Upper lobe of left lung (tissue), 6 donors: ENCODE data around the gene CBX8. TPM values are rescaled to one million over a fixed set of nuclear protein-coding genes. Genes with fewer than 3 reads are reported as not detected.

Experiments
- ATAC-seq, 2 donors: fragments of 200-7000 bp; cut with Tn5 transposase; one replicate each; pipeline ENCODE4 v1.9.1; 2022; ENCODE audit warnings: mild to moderate bottlenecking in 2 of 2, moderate library complexity in 2 of 2; ENCODE audit not compliant: low FRiP score in 2 of 2
- DNase-seq, 2 donors: peaks; one replicate each; pipeline ENCODE4 v3.0.0-alpha.2; 2019 to 2020
- H3K27ac ChIP-seq, 4 donors: fragments of 200-600 bp; sonication (generic); one replicate each; pipeline ENCODE4 v1.5.1; 2016 to 2019
- H3K27me3 ChIP-seq, 4 donors: fragments of 200-600 bp; sonication (generic); one replicate each; pipeline ENCODE4 v1.5.1; 2017 to 2019
- H3K36me3 ChIP-seq, 4 donors: fragments of 200-600 bp; sonication (generic); one replicate each; pipeline ENCODE4 v1.5.1; 2016 to 2019
- H3K4me1 ChIP-seq, 4 donors: fragments of 200-600 bp; sonication (generic); one replicate each; pipeline ENCODE4 v1.5.1; 2018 to 2019
- H3K4me3 ChIP-seq, 4 donors: fragments of 200-600 bp; sonication (generic); one replicate each; pipeline ENCODE4 v1.5.1; 2017 to 2019; ENCODE audit warnings: mild to moderate bottlenecking in 2 of 4, moderate library complexity in 1 of 4
- H3K9me3 ChIP-seq, 4 donors: fragments of 200-600 bp; sonication (generic); one replicate each; pipeline ENCODE4 v1.5.1; 2018 to 2019
- CTCF ChIP-seq, 6 experiments: fragments of 450-650 bp in 4 of 6; fragments of 200-600 bp in 2 of 6; sonication (generic) in 2 of 6; IDR thresholded peaks; one replicate each; pipeline ENCODE4 v1.5.1; 2016 to 2019; ENCODE audit warnings: antibody characterized with exemption in 6 of 6
- EP300 ChIP-seq, 4 donors: sonication (generic); formaldehyde crosslinking; IDR thresholded peaks; one replicate each; pipeline ENCODE4 v1.5.1; 2017; ENCODE audit warnings: antibody characterized with exemption in 4 of 4, control low read depth in 2 of 4
- POLR2A ChIP-seq, 4 donors: fragments of 450-650 bp; IDR thresholded peaks; one replicate each; pipeline ENCODE4 v1.5.1; 2016 to 2017; ENCODE audit warnings: antibody characterized with exemption in 4 of 4, mild to moderate bottlenecking in 2 of 4
- POLR2AphosphoS5 ChIP-seq, 2 donors: sonication (generic); formaldehyde crosslinking; IDR thresholded peaks; one replicate each; pipeline ENCODE4 v1.5.1; 2017; ENCODE audit warnings: antibody characterized with exemption in 2 of 2
- WGBS, 2 donors: methylation state at CpG; one replicate each; pipeline ENCODE4 v1.1.5; 2017 to 2018; 5-methylcytosine and 5-hydroxymethylcytosine counted together
- total RNA-seq, 6 donors: library from RNA; depleted of rRNA in 4 of 6; stranded (reverse); fragments of >200 nt in 4 of 6; gene quantifications; one replicate each; pipeline versions ENCODE4 v1.1.0 to v1.2.1, GENCODE V29; 2016 to 2021
- donor health status: DM: no; HTN: no; CAD: no; lungs with moderate emphysema.
- donor health status: DM: no; HTN: yes; CAD: no; lungs with severe emphysema.

CBX8 gene
- total RNA-seq, 6 donors from 2014 or later, result 2.0 to 16.8 (median 8.8) TPM

GRCh38 chr17:79824893-79825579, 28.2 kb upstream of the CBX8 start:
- DNase-seq (no peak), ATAC-seq (no peak)
- Histone ChIP-seq H3K27me3 (no peaks in the 10 kb centered on the region), H3K9me3 (no peaks in the 10 kb centered on the region), H3K4me1 (peaks cover 12 to 21% (median 19%) of the 10 kb centered on the region in 4 donors), H3K4me3 (no peak overlapping the region), H3K36me3 (no peaks in the 10 kb centered on the region), H3K27ac (no peak overlapping the region)
- TF ChIP-seq POLR2A (IDR thresholded peaks at IDR 0.05) (no peak), POLR2AphosphoS5 (IDR thresholded peaks at IDR 0.05) (no peak), CTCF (IDR thresholded peaks at IDR 0.05) (no peak), EP300 (IDR thresholded peaks at IDR 0.05) (no peak)
- 81 to 88% methylated on average over 6 of the region's 6 CpGs for WGBS, 2 donors

- TF ChIP-seq EP300 (IDR thresholded peaks at IDR 0.05) (no peak), POLR2A (IDR thresholded peaks at IDR 0.05) (no peak), POLR2AphosphoS5 (IDR thresholded peaks at IDR 0.05) (no peak), CTCF (IDR thresholded peaks at IDR 0.05) (no peak)
- no peaks in the 10 kb centered on the region for H3K36me3 ChIP-seq
- ATAC-seq (no peak), DNase-seq (peak in 1 of 2 donors; percentile 23)
- H3K9me3 ChIP-seq, result no peaks in the 10 kb centered on the region
- no peaks in the 10 kb centered on the region for H3K27me3 ChIP-seq
- 91 to 94% methylated on average over 15 to 17 of the region's 17 CpGs for WGBS, 2 donors
- peaks cover 11 to 15% (median 13%) of the 10 kb centered on the region in 4 donors for H3K4me1 ChIP-seq
- H3K27ac ChIP-seq, result no peak overlapping the region
- H3K4me3 ChIP-seq, result no peak overlapping the region
These were observed 27.4 kb upstream of the CBX8 start for GRCh38 chr17:79824234-79824633.

GRCh38 chr17:79822583-79823124, 25.8 kb upstream of the CBX8 start:
- 93 to 97% methylated on average over 17 of the region's 17 CpGs for WGBS, 2 donors
- ATAC-seq (no peak), DNase-seq (no peak)

GRCh38 chr17:79821331-79822095, 24.6 kb upstream of the CBX8 start:
- Histone ChIP-seq H3K36me3 (no peaks in the 10 kb centered on the region), H3K4me3 (no peak overlapping the region), H3K27me3 (no peaks in the 10 kb centered on the region), H3K9me3 (no peaks in the 10 kb centered on the region), H3K4me1 (peaks cover 3 to 7% (median 6%) of the 10 kb centered on the region in 4 donors), H3K27ac (no peak overlapping the region)
- DNase-seq (peak in 1 of 2 donors; percentile 45), ATAC-seq (no peak)
- TF ChIP-seq CTCF (IDR thresholded peaks at IDR 0.05) (no peak), POLR2A (IDR thresholded peaks at IDR 0.05) (no peak), EP300 (IDR thresholded peaks at IDR 0.05) (no peak), POLR2AphosphoS5 (IDR thresholded peaks at IDR 0.05) (no peak)
- WGBS, 2 donors, result 78 to 83% methylated on average over 9 to 12 of the region's 12 CpGs

More at GRCh38 chr17:79822583-79823124, 25.8 kb upstream of the CBX8 start:
- Histone ChIP-seq H3K4me1 (peaks cover 7 to 9% (median 9%) of the 10 kb centered on the region in 4 donors), H3K4me3 (no peak overlapping the region), H3K27ac (no peak overlapping the region), H3K27me3 (no peaks in the 10 kb centered on the region), H3K9me3 (no peaks in the 10 kb centered on the region), H3K36me3 (no peaks in the 10 kb centered on the region)
- no peak for TF ChIP-seq POLR2A (IDR thresholded peaks at IDR 0.05)
- TF ChIP-seq CTCF (IDR thresholded peaks at IDR 0.05), result no peak
- no peak for TF ChIP-seq POLR2AphosphoS5 (IDR thresholded peaks at IDR 0.05)
- TF ChIP-seq EP300 (IDR thresholded peaks at IDR 0.05), result no peak
